Ramos (cell line): Measurements from ENCODE around the gene HEPACAM.

Source experiments
- in situ Hi-C: fragments of 300-500 bp; cut with MboI; formaldehyde crosslinking; loops from one replicate; pipeline ENCODE4 v1.14.3; 2022; ENCODE audit warnings: low sequenced_read_pairs; ENCODE audit not compliant: unreplicated experiment

The HEPACAM gene

DNA sequence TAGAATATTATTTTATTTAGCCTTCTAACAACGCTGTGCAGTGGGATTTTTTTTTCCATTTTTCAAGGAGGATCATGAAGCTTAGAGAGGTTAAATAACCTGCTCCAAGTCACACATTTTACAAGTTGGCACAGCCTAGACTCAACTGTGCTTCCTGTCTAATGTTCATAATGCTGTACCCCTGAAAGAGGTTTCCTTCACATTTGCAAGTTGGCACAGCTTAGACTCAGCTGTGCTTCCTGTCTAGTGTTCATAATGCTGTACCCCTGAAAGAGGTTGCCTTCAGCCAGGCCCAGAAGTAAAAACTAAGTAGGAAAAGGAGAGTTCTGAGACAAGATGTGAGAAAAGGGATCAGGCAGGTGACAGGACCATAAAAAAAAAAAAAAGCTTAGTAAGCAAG lies 7.9 kb upstream of the HEPACAM start:
- in situ Hi-C loops, result no loop called here

DNA sequence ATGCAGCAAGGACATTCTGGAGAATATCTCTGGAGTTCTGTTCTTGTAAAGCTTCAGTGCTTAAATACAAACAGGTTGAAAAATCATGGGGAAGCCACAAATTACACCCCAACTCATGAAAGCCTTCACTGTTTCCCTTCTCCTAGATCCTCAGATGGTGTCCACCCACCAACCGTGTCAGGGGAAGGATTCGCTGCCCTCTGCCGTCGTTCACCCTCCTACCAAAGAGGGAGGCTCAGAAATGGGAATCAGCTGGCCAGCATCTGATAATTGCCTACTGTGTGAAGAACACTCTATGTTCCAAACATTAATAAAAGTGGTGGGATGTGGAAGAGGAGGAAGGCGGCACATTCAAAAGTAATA lies 7.4 kb upstream of the HEPACAM start:
- in situ Hi-C loops, result no loop called here

DNA sequence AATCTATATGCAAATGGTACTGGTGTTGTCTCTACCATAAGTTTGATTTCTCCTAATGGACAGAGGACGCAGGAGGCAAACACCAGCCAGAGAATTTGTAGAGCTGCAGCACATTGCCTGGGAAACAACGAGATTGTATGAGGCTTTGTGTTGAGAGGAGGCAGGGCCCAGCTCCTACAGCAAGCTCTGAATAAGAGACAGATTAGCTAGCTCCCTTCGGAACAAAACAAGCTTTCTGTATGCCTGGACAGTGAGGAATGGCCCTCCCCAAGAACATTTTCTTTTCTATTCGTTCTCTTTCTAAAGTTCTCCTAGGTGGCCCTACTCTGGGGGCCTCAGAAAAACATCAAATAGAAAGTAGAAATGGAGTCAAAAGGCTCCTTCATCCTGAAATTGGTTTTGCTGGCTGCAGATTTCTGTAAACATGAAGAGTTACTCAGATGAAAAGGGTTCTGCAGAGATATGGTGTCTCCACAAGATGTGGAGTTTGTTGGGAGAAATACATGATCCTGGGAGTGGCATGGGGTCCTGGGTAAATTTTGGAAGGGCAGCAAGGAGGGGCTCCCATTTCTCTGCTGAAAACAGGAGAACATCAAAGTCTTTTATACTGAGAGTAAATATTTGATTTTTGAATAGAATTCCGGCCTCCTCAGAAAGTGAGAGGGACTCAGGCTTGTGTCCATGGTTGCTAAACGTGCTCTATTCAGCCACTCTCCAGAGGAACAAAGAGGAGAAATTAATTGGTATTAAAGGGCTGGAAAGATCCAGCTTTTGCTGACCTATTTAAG lies 6.8 kb upstream of the HEPACAM start:
- in situ Hi-C loops, result no loop called here

DNA sequence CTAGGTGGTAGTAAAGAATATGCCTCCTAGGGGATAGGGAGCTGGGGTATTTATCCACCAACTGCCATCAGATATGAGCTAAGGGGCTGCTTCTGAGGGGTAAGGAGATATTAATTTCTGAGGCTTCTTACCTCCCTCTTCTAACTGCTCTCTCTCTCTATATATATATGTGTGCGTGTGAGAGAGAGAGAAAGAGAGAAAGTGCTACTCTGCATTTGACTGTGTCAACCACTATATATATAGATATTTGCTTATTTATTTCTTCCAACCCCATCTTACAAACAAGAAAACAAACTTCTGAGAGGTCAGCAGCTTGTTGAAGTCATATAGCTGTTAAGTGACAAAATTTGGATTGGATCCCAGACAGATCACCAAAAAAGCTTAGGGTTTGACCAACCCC lies 5.9 kb upstream of the HEPACAM start:
- in situ Hi-C loops, result no loop called here

DNA sequence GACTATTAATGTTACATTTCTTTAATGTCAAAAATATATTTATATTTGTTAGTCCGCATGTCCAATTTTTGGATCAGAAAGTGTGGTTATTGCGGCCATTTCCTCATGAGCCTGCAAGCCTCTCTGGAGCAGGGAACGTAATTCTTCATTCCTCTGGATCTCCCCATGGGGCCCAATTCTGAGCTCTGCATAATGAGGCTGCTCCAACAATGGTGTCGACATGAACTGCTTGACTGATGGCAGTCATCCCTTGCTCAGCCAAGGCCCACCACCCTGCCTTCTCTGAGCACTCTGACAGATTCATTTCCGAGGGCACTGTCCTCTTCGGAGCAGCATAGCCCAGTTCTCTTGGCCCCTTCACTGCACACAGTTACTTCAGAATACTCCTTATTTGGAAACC lies 3.1 kb upstream of the HEPACAM start:
- in situ Hi-C loops, result no loop called here

DNA sequence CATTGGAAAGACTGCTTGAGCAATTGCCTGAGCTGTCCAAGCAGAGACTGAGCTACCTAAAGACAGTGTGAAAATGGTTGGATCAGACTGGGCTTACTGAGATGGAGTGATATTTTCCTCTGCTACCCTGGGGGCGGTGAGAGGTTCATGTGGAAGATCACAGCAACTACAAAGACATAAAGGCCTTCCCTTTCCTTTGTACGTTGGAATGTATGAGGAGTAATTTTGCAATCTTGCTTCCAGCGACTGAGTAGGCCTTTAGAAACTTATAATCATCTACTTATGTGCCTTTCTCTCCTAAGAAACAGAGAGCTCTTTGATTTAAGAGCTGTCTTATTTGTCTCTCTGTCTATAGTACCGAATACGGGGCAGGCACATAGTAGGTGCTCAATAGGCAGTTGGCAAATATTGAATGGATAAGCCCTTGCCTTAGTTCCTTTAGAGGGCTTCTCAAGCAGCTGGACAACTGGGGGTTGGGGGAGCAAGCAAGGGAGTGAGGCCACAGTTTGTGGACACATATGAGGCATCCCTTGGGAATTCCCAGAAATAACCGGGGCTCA lies 2.4 kb upstream of the HEPACAM start:
- in situ Hi-C loops, result no loop called here

DNA sequence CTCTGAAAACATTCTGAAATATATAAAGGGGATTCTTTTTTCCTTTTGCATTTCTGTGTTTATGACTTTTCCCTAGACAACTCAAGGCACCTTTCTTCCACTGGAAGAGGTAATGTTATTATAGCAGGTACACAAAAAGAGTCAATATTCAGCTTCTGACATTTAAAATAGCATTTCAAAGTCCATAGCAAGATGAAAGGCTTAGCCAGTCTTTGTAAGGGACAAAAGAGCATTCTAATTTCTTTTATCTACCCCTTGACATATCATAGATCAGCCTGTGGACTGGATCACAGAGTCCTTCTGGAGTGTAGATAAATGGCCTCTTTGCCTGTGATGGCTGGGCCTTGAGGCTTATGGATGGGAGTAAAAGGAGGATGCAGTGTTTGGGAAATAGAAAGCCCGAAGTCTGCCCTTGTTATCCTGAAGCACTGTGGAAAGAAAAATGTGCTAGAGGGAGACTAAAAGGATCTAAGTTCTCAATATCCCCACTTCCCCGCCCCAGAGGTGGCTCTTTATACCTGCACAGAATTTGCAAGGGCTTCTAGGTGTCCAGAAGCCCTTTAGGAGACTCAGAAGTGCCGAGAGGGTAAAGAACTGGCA lies 1.6 kb upstream of the HEPACAM start:
- in situ Hi-C loops, result no loop called here

DNA sequence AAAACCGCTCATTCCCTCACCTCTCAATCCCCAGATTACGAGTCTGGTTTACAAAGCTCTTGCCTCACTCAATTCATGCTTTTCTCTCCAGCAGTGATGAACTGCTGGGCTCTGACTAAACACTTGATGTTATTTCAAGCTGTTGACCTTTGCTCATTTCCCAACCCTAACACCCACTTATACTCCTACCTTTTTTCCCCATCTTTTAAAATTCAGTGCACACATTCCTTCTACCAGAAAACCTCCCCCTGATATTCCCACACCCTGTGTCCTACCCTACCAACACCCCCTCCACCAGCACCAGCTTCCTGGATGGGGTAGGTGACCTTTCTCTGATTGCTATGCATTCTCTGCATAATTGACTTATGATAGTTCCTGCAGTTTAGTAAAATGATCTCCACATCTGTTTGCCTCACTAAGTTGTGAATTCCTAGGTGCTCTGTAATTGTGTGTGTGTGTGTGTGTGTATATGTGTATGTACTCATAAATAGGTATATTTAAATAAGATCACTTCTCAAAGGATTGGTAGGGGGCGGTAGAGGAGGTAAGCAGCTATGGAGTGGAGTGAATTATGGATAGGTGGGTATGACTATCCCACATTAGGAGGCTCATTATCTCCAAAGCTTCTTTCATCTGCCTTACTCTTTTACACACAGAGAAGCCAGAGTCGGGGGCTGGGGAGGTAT lies 842 bp downstream of the HEPACAM start:
- in situ Hi-C loops, result no loop called here

DNA sequence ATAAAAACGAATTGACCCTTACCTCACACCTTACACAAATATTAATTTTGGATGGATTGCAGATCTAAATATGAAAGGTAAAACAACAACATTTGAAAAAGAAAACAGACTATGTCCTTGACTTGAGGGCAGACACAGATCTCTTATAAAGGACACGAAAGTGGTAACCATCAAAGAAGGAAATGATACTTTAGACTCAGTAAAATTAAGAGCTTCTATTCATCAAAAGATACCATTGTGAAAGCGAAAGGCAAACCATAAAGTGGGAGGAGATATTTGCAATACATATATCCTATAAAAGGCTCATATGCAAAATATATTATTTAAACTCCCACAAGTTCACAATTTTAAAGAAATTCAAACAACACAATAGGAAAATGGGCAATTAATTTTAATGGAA lies 5.0 kb downstream of the HEPACAM start:
- in situ Hi-C loops, result no loop called here

DNA sequence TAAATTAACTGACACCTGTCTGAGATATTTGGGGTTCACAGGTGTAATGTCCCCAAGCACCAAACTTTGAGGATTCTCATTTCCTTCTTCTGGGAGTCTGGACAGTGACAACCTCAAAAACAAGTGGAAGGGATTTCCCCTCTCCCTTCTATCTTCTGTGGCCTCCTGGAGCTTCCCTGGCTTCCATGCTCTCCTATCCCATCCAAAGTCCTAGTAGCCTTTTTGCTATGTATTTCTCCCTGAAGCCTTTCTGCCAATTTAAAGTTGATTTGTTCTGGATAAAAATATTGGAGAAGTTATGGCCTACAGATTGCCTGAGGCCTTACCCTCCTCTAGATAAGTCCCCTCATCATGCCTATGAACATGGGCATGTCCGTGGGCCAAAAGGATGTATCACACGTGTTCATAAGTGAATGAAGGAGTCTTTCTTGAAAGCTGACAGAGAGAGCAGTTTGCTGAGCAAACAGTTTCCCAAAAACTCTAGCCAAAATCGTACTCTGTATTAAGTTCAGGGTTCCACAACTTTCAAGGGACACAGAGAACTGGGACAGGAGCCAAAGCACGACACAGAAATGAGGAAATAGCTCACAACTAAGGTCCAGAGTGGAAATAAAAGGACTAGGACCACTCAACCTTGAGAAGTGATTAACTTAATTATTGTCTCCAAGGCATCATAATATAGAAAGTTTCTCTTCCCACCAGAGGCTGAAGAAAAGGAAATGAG lies 6.7 kb downstream of the HEPACAM start:
- in situ Hi-C loops, result no loop called here

DNA sequence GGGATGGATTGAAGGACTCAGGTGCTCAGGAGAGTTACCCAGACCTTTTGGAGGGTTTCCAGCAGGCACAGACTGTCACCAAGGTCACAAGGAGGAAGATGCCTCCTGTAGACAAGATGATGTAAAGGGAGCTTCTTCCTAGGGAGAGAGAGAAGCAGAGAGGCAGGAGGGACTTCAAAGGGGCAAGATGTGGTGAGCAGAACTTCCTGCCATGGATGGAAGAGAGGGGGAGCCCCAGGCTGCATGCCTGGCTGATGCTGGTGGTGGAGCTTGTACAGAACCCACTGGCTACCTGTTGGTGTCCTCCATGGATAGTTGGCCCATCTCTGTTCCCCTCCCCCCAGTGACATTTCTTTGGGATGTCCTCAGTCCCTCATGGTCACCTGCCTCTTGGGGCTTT lies 12.6 kb downstream of the HEPACAM start:
- in situ Hi-C loops, result no loop called here

DNA sequence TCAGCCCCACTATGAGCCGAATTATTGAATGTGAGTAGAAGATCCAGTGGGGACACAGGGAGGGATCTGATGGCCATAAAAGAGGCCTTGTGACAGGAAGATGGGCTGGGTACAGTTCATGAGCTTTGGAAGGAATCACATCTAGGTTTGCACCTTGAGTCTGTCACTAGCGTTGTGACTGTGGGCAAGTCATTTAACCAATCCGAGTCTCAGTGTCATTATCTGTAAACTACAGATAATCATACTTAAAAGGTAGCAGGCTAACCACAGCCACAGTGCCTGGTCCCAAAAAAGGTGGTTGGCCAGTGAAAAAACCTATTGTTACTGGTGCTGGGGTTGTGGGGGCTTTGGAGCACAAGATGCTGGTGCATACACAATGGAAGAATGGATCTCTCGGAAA lies 13.0 kb downstream of the HEPACAM start:
- in situ Hi-C loops, result no loop called here

DNA sequence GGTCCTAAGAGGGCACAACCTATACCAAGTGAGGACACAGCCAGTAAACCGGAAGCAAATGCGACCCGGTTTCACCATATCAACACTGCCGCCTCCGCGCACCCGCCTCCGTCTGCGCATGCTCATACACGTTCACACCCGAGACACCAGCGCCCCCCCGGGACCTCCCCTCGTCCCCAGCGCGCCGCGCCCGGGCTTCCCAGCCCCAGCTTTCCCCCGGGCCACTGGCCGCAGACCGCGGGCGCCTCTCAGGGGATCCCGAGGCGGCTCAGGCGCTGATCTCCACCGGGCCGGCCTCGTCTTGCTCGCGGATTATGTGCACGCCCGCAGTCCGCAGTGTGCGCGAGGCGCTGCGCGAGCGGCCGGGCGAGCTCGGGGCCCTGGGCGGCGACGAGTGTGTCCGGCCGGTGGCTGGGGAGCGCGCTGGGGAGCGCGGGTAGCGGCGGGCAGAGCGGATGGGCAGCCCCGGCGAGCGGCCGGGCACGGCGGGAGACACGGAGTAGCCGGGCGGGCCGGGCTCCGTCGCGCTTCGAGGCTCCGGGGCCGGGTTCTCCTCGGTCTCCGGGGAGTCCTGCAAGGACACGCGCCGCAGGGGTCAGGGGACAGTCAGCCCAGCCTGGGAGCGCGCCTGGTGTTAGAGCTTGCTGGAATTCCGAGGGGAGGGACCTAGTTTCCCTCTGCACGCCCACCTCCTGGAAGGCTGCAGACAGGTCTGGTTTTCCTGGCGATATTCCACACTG lies 14.8 kb downstream of the HEPACAM start:
- in situ Hi-C loops, result no loop called here

DNA sequence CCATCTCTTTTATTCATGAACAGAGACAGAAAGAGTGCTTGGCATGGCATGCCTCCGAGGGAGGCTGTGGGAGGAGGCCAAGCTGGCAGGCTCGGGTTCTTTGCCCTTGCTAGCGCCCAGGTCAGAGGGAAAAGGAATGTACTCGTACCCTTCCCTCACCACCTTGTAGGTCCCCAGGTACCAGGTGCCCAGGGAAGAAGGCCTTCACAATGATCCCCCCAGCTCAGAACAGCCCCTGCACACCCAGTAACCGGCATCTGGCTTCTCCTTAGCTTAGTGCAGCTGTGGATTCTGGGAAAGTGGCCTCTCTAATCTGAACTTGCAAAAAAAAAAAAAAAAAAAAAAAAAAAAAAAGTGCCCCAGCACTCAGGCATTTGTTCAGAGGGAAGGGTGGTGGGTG lies 15.5 kb downstream of the HEPACAM start:
- in situ Hi-C loops, result no loop called here

DNA sequence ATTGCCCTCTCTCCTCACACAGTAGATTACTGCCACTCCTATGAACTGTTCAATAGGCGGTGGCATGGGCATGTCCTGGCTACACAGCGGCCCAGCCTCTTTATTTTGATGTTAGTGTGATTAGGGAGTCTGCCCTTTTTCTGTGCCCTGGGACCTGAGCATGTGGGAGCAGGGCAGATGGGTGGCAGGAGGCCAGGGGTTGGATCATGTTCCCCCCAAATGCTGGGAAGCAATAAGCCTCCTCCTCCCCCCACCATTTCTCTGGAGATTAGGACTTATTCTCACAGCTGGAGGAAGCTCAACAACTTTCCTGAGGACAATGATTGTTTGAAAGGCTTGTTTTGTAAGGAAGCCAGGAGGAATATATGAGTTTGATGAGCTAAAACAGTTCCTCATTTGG lies 15.9 kb downstream of the HEPACAM start:
- in situ Hi-C loops, result no loop called here

DNA sequence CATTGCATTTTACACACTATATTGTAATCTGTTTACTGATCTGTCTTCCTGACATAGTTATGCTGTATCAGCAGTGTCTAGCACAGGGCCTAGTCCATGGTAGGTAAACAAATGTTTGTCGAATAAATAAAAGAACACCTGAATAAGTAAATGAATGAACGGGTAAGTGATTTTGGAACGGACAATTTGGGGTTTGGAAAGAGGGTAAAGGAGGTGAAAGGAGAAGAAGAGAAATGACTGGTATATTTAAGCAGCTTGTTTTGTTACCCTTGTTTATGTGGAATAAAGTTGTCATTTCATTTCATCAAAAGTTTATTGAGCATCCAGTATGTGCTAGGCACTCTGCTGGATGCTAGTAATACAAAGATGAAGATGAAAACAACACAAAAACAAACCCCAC lies 16.9 kb downstream of the HEPACAM start, which contains the start of gene HEPN1:
Gene HEPN1 (plus strand): TSS at position 301 of the 400 bp plus-strand sequence.
- in situ Hi-C loops, result no loop called here

DNA sequence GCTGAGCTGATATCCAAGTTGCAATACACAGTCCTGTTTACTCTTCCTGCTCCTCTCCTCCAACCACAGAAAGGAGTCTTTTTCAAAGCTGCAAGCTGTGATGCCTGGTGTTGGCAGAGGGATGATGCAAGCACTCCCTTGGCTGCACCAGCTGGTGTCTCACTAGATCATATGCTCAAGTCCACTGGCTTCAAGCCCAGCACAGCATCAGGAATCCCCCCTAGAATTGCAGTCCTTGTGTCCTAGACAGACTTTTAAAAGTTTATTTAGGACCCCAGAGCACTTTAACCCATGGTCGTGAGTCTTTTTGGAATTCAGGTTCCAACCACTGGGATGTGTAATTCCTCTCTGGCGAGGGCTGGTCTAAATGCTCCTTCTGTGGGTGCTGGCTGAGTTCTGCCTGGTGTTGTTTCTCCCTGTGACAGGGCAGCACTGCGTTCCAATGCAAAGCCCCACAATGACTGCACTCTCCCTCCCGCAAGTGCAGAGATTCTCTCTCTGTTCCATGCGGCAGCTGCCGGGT lies 18.7 kb downstream of the HEPACAM start:
- in situ Hi-C loops, result no loop called here

DNA sequence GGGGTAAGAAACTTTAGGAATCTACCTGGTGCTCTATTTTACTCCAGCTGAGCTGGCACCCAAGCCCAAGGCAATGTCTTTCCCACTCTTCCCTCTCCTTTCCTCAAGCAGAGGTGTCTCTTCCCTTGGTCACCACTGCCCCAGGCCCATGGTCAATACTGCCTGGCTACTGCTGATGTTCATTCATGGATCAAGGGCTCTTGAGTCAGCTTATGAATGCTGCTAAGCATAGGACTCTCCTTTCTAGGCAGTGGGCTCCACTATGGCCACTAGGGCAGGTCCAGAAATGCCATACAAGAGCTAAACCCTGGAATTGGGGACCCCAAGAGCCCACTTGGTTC lies 19.5 kb downstream of the HEPACAM start:
- in situ Hi-C loops, result no loop called here

DNA sequence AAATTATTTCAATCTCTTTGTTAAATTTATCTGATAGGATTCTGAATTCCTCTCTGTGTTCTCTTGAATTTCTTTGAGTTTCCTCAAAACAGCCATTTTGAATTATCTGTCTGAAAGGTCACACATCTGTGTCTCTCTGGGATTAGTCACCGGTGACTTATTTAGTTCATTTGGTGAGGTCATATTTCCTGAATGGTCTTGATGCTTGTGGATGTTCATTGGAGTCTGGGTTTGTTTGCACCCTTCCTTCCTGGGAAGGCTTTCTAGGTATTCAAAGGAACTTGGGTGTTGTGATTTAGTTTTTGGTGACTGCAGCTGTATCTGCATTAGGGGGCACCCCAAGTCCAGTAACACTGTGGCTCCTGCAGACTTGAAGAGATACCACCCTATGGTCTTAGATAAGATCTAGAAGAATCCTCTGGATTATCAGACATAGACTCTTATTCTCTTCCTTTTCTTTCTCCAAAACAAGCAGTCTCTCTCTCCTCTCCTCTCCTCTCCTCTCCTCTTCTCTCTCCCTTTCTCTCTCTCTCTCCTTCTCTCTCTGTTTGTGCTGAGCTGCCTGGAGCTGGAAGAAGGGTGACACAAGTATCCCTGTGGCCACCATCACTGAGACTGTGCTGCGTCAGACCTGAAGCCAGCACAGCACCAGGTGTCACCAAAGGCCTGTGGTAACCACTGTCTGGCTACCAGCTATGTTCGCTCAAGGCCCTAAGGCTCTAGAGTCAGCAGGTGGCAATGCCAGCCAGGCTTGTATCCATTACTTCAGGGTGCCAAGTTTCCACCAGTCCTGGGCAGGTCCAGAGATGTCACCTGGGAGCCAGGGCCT lies 20.1 kb downstream of the HEPACAM start:
- in situ Hi-C loops, result no loop called here
